Mammary microvascular endothelial cell (primary cell): Measurements from ENCODE around the gene SLC25A26. TPM values are rescaled to one million over a fixed set of nuclear protein-coding genes. Genes with fewer than 3 reads are reported as not detected.

ENCODE experiments used
- total RNA-seq: library from RNA; depleted of rRNA; stranded (reverse); fragments of >200 nt; gene quantifications from 2 replicates; pipeline ENCODE4 v1.2.3, GENCODE V29; 2015

The SLC25A26 gene, protein sequence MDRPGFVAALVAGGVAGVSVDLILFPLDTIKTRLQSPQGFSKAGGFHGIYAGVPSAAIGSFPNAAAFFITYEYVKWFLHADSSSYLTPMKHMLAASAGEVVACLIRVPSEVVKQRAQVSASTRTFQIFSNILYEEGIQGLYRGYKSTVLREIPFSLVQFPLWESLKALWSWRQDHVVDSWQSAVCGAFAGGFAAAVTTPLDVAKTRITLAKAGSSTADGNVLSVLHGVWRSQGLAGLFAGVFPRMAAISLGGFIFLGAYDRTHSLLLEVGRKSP
- total RNA-seq, result 16.9 and 17.9 TPM in 2 replicates

DNA sequence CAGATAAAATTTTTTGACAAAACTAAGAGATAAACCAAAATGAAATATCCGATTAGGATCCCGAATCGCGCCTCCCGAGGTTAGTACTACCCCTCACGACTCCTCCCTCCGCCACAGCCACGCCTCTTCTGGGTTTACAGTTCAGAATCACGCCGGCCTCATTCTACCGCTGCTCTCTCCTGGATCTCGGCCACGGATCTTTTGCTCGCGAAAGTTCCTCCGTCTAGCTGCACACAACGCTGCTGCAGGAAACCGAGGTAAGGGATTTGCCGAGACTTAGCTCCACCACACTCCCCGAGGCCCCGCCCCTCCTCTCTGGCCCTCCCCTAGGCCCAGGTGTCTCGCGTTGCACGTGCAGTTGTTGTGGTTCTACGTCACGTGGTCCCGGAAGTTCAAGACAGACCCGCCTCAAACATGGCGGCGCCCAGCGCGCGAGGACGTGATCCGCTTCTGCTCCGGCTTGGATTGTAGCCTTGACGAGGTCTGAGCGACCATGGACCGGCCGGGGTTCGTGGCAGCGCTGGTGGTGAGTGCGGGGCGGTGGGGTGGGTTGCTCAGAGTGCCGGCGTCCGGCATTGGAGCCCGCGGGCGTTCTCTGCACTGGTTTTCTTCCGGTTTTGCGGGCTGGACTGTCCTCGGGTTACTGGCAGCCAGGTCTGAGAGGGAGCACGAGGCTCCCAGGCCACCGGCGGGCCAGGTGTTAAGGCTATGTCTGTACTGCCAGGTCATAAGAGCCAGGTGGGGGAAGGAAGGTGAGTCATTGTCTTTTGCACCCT lies at the start of gene SLC25A26:
Gene SLC25A26, plus strand, starts transcription at position 400 of the 776 bp plus-strand sequence. Its CDS starts 94 bp downstream, at position 494.

Other genes starting within 250 kb of the SLC25A26 start
- gene MAGI1, start 182.1 kb upstream of the SLC25A26 start, total RNA-seq, result 10.2 and 11.1 TPM in 2 replicates